Liver (tissue), 9 donors: ENCODE results near the gene NOD1. TPM values are rescaled to one million over a fixed set of nuclear protein-coding genes. Genes with fewer than 3 reads are reported as not detected.

Source experiments
- DNase-seq: peaks from one replicate; pipeline ENCODE4 v3.0.0-alpha.2; 2017; ENCODE audit warnings: low spot score
- H3K27ac ChIP-seq, 2 donors: one replicate each; pipeline ENCODE4 v1.7.0; 2013; ENCODE audit warnings: inconsistent platforms in 2 of 2, low read length in 2 of 2, control low read depth in 1 of 2, low read depth in 1 of 2, mild to moderate bottlenecking in 1 of 2
- H3K27me3 ChIP-seq, 4 donors: one replicate each; pipeline versions ENCODE4 v1.6.1 to v1.7.0; 2013; ENCODE audit warnings: low read length in 3 of 4, inconsistent platforms in 1 of 4, mild to moderate bottlenecking in 1 of 4, moderate library complexity in 1 of 4; ENCODE audit not compliant: control insufficient read depth in 4 of 4, insufficient read depth in 4 of 4
- H3K36me3 ChIP-seq, 4 donors: one replicate each; pipeline versions ENCODE4 v1.6.1 to v1.7.0; 2013; ENCODE audit warnings: low read length in 3 of 4, mild to moderate bottlenecking in 3 of 4, low read depth in 1 of 4, moderate library complexity in 1 of 4; ENCODE audit not compliant: control insufficient read depth in 4 of 4, insufficient read depth in 3 of 4
- H3K4me1 ChIP-seq, 4 donors: one replicate each; pipeline versions ENCODE4 v1.6.1 to v1.7.0; 2013; ENCODE audit warnings: low read length in 3 of 4, mild to moderate bottlenecking in 3 of 4, moderate library complexity in 1 of 4; ENCODE audit not compliant: control insufficient read depth in 4 of 4, insufficient read depth in 4 of 4
- H3K4me3 ChIP-seq, 3 donors: one replicate each; pipeline versions ENCODE4 v1.6.1 to v1.7.0; 2013; ENCODE audit warnings: low read length in 3 of 3, control low read depth in 1 of 3, low read depth in 1 of 3, mild to moderate bottlenecking in 1 of 3
- H3K9ac ChIP-seq, 2 donors: one replicate each; pipeline ENCODE4 v1.7.0; 2013; ENCODE audit warnings: low read length in 2 of 2, mild to moderate bottlenecking in 2 of 2, moderate library complexity in 2 of 2, control low read depth in 1 of 2, low read depth in 1 of 2
- H3K9me3 ChIP-seq, 4 donors: one replicate each; pipeline versions ENCODE4 v1.6.1 to v1.7.0; 2013; ENCODE audit warnings: low read length in 3 of 4; ENCODE audit not compliant: control insufficient read depth in 4 of 4
- EGR1 ChIP-seq, 2 donors: IDR thresholded peaks; 2 replicates each; pipeline ENCODE4 v1.6.1; 2016 to 2018; ENCODE audit warnings: antibody characterized with exemption in 2 of 2, low read depth in 2 of 2
- FOXA1 ChIP-seq: IDR thresholded peaks from 2 replicates; pipeline ENCODE4 v1.6.1; 2016; ENCODE audit warnings: antibody characterized with exemption
- FOXA2 ChIP-seq: IDR thresholded peaks from 2 replicates; pipeline ENCODE4 v1.6.1; 2016; ENCODE audit warnings: antibody characterized with exemption
- GABPA ChIP-seq, 2 donors: IDR thresholded peaks in 1 of 2; conservative IDR thresholded peaks in 1 of 2; 2 replicates each; pipeline ENCODE4 v1.6.1; 2016; ENCODE audit warnings: antibody characterized with exemption in 2 of 2, mild to moderate bottlenecking in 1 of 2, moderate library complexity in 1 of 2
- HNF4A ChIP-seq, 2 donors: conservative IDR thresholded peaks; 2 replicates each; pipeline ENCODE4 v1.6.1; 2016; ENCODE audit warnings: antibody characterized with exemption in 2 of 2, mild to moderate bottlenecking in 2 of 2
- HNF4G ChIP-seq: IDR thresholded peaks from 2 replicates; pipeline ENCODE4 v1.6.1; 2016; ENCODE audit warnings: antibody characterized with exemption
- JUND ChIP-seq, 2 donors: IDR thresholded peaks; 2 replicates each; pipeline ENCODE4 v1.6.1; 2016; ENCODE audit warnings: antibody characterized with exemption in 2 of 2
- MAX ChIP-seq: IDR thresholded peaks from 2 replicates; pipeline ENCODE4 v1.6.1; 2016; ENCODE audit warnings: antibody characterized with exemption
- NR2F2 ChIP-seq: IDR thresholded peaks from 2 replicates; pipeline ENCODE4 v1.6.1; 2016; ENCODE audit warnings: antibody characterized with exemption
- RAD21 ChIP-seq, 2 donors: IDR thresholded peaks; 2 replicates each; pipeline ENCODE4 v1.6.1; 2016; ENCODE audit warnings: antibody characterized with exemption in 2 of 2, mild to moderate bottlenecking in 2 of 2
- REST ChIP-seq: IDR thresholded peaks from 2 replicates; pipeline ENCODE4 v1.6.1; 2016; ENCODE audit warnings: antibody characterized with exemption, mild to moderate bottlenecking
- RXRA ChIP-seq, 2 donors: IDR thresholded peaks; 2 replicates each; pipeline ENCODE4 v1.6.1; 2017 to 2018; ENCODE audit warnings: antibody characterized with exemption in 2 of 2, mild to moderate bottlenecking in 1 of 2
- SP1 ChIP-seq: IDR thresholded peaks from 2 replicates; pipeline ENCODE4 v1.6.1; 2018; ENCODE audit warnings: antibody characterized with exemption, mild to moderate bottlenecking
- TAF1 ChIP-seq: conservative IDR thresholded peaks from 2 replicates; pipeline ENCODE4 v1.6.1; 2016; ENCODE audit warnings: antibody characterized with exemption, mild to moderate bottlenecking
- YY1 ChIP-seq: IDR thresholded peaks from 2 replicates; pipeline ENCODE4 v1.6.1; 2016; ENCODE audit warnings: antibody characterized with exemption, mild to moderate bottlenecking
- WGBS: extraction: QIAGEN DNeasy Blood & Tissue Kit; methylation state at CpG from one replicate; pipeline ENCODE4 v1.1.7; 2013; 5-methylcytosine and 5-hydroxymethylcytosine counted together
- polyA plus RNA-seq, 2 donors: library from polyadenylated mRNA; stranded (reverse) in 1 of 2; unstranded in 1 of 2; fragments of 200-250 nt in 1 of 2; fragments of >200 nt in 1 of 2; fragmentation: Nextera tagmentation in 1 of 2; extraction: Ambion mirVana in 1 of 2; gene quantifications; one replicate each; pipeline versions ENCODE4 v1.2.1 to v1.2.3, GENCODE V29; 2013 to 2015
- total RNA-seq, 2 donors: library from RNA; depleted of rRNA; stranded (reverse); fragments of >200 nt; gene quantifications; one replicate each; pipeline ENCODE4 v1.2.3, GENCODE V29; 2014
- TF ChIP-seq, protein P1 (sequence below): IDR thresholded peaks from 2 replicates; pipeline ENCODE4 v1.6.1; 2016; ENCODE audit warnings: antibody characterized with exemption
- TF ChIP-seq, protein P2 (sequence below): IDR thresholded peaks from 2 replicates; pipeline ENCODE4 v1.6.1; 2016; ENCODE audit warnings: antibody characterized with exemption
- TF ChIP-seq, protein P3 (sequence below): fragments of 150-350 bp; IDR thresholded peaks from 2 replicates; pipeline ENCODE4 v1.5.1; 2017; ENCODE audit warnings: improper control_type of control experiment, low read depth, low read length; ENCODE audit not compliant: missing input control
- donor health status: healthy.
- donor health status: healthy.
- donor health status: healthy.
- donor health status: healthy.
- donor health status: healthy.

NOD1 gene
- total and polyA plus RNA-seq, 4 donors, result 1.7 to 3.5 (median 2.0) TPM

GRCh38 chr7:30472081-30472783 is 6.4 kb downstream of the NOD1 start (continued):
- no peak for TF ChIP-seq REST
- TF ChIP-seq TAF1, result no peak
- TF ChIP-seq YY1, result no peak
- TF ChIP-seq FOXA2, result no peak
- TF ChIP-seq JUND (IDR thresholded peaks at IDR 0.05), result no peak
- TF ChIP-seq SP1, result no peak
- TF ChIP-seq HNF4G, result no peak
- TF ChIP-seq, protein P1, sequence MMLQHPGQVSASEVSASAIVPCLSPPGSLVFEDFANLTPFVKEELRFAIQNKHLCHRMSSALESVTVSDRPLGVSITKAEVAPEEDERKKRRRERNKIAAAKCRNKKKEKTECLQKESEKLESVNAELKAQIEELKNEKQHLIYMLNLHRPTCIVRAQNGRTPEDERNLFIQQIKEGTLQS, result no peak

DNA sequence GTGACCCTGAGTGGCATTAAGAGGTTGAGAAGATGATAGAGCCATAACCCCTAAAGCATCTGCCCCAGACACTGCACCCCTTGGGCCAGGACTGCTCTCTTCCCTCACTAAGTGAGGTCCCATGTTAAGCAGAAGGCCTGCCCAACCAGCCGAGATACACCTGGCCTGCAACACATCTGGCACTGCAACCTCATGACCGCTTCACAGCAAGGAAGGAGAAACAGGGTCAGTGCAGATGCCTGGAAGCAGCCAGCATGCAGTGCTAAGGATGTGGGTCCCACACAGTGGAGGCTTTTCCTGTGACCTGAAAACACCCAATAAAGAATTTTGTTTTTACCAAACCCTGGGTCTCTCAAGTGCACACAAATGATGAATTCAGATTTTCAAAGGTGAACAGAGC is 7.4 kb downstream of the NOD1 start:
- Histone ChIP-seq H3K36me3 (no peaks in the 10 kb centered on the region), H3K4me3 (no peak overlapping the region), H3K27me3 (no peaks in the 10 kb centered on the region), H3K9me3 (no peaks in the 10 kb centered on the region), H3K27ac (peak overlapping the region; percentile 53 to 62), H3K9ac (no peak overlapping the region), H3K4me1 (peaks cover 0 to 5% (median 2%) of the 10 kb centered on the region in 4 donors)
- WGBS, result 76% methylated on average over 2 of the region's 2 CpGs
- no peak for DNase-seq
- no peak for TF ChIP-seq RAD21 (IDR thresholded peaks at IDR 0.05)
- TF ChIP-seq, protein P2, sequence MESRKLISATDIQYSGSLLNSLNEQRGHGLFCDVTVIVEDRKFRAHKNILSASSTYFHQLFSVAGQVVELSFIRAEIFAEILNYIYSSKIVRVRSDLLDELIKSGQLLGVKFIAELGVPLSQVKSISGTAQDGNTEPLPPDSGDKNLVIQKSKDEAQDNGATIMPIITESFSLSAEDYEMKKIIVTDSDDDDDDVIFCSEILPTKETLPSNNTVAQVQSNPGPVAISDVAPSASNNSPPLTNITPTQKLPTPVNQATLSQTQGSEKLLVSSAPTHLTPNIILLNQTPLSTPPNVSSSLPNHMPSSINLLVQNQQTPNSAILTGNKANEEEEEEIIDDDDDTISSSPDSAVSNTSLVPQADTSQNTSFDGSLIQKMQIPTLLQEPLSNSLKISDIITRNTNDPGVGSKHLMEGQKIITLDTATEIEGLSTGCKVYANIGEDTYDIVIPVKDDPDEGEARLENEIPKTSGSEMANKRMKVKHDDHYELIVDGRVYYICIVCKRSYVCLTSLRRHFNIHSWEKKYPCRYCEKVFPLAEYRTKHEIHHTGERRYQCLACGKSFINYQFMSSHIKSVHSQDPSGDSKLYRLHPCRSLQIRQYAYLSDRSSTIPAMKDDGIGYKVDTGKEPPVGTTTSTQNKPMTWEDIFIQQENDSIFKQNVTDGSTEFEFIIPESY, result no peak
- TF ChIP-seq, protein P1, result no peak
- no peak for TF ChIP-seq MAX
- TF ChIP-seq EGR1 (IDR thresholded peaks at IDR 0.05; ENCODE audit: low read depth in 2 of 2), result no peak
- TF ChIP-seq REST, result no peak
- no peak for TF ChIP-seq TAF1
- TF ChIP-seq FOXA1, result no peak
- TF ChIP-seq YY1, result no peak
- no peak for TF ChIP-seq HNF4A (conservative IDR thresholded peaks at IDR 0.05)
- TF ChIP-seq SP1, result no peak
- no peak for TF ChIP-seq NR2F2
- no peak for TF ChIP-seq RXRA (IDR thresholded peaks at IDR 0.05)
- no peak for TF ChIP-seq GABPA (IDR thresholded peaks at IDR 0.05 in 1 of 2, conservative IDR thresholded peaks at IDR 0.05 in 1 of 2)
- no peak for TF ChIP-seq FOXA2
- no peak for TF ChIP-seq JUND (IDR thresholded peaks at IDR 0.05)
- TF ChIP-seq, protein P3, sequence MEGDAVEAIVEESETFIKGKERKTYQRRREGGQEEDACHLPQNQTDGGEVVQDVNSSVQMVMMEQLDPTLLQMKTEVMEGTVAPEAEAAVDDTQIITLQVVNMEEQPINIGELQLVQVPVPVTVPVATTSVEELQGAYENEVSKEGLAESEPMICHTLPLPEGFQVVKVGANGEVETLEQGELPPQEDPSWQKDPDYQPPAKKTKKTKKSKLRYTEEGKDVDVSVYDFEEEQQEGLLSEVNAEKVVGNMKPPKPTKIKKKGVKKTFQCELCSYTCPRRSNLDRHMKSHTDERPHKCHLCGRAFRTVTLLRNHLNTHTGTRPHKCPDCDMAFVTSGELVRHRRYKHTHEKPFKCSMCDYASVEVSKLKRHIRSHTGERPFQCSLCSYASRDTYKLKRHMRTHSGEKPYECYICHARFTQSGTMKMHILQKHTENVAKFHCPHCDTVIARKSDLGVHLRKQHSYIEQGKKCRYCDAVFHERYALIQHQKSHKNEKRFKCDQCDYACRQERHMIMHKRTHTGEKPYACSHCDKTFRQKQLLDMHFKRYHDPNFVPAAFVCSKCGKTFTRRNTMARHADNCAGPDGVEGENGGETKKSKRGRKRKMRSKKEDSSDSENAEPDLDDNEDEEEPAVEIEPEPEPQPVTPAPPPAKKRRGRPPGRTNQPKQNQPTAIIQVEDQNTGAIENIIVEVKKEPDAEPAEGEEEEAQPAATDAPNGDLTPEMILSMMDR, result no peak
- TF ChIP-seq HNF4G, result no peak
